Measurements from ENCODE around the gene C1orf21. TPM values are rescaled to one million over a fixed set of nuclear protein-coding genes. Genes with fewer than 3 reads are reported as not detected.

Gene C1orf21
- total RNA-seq, 6 experiments from 2014 or later = 4.3 to 29.2 (median 13.1) TPM

DNA sequence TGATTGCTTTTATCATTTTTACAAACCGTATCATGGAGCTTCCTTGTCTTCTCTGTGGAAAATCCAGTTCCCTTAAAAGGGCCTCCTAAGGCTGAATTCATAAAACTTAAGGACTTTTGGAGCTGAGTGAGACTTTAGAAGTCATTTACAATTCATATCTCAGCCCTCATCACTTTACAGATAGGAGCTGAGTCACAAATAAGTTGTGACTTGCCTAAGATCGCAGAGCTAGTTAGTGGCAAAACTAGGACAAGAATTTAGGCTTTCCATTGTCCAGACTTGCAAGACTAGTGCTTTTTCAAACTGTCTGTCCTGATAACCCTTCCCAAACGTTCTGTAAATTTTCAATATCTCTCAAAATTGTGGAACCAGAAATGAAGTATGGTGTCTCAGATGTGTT is 37.3 kb downstream of the C1orf21 start:
- H3K4me3 ChIP-seq = no peak overlapping the region
- H3K4me1 ChIP-seq = no peaks in the 10 kb centered on the region
- no peaks in the 10 kb centered on the region for H3K27me3 ChIP-seq
- no peak for DNase-seq
- TF ChIP-seq POLR2A (IDR thresholded peaks at IDR 0.05) = no peak
- TF ChIP-seq CTCF (IDR thresholded peaks at IDR 0.05) = no peak
- no peak overlapping the region for H3K27ac ChIP-seq
- no peaks in the 10 kb centered on the region for H3K36me3 ChIP-seq
- 64% methylated on average over 3 of the region's 3 CpGs for WGBS (ENCODE audit: insufficient coverage, low coverage, low lambda C conversion rate, missing lambda C conversion rate)
- intact Hi-C loops (cut with DNase I) = no loop called here
- H3K9me3 ChIP-seq = no peaks in the 10 kb centered on the region
- no peak for ATAC-seq

- intact Hi-C loops (cut with DNase I) = no loop called here
Measured at GRCh38 chr1:184424945-184425344, 38.1 kb downstream of the C1orf21 start.

GRCh38 chr1:184425449-184426277 is 38.8 kb downstream of the C1orf21 start:
- 72% methylated on average over 7 of the region's 7 CpGs for WGBS (ENCODE audit: insufficient coverage, low coverage, low lambda C conversion rate, missing lambda C conversion rate)
- H3K4me1 ChIP-seq = no peaks in the 10 kb centered on the region
- H3K27me3 ChIP-seq = no peaks in the 10 kb centered on the region
- DNase-seq (no peak), ATAC-seq (no peak)
- H3K9me3 ChIP-seq = no peaks in the 10 kb centered on the region
- no peak overlapping the region for H3K27ac ChIP-seq
- H3K4me3 ChIP-seq = no peak overlapping the region
- H3K36me3 ChIP-seq = no peaks in the 10 kb centered on the region
- TF ChIP-seq CTCF (IDR thresholded peaks at IDR 0.05) = no peak
- intact Hi-C loops (cut with DNase I) = no loop called here

More at GRCh38 chr1:184424945-184425344, 38.1 kb downstream of the C1orf21 start:
- Histone ChIP-seq H3K9me3 (no peaks in the 10 kb centered on the region), H3K4me3 (no peak overlapping the region), H3K36me3 (no peaks in the 10 kb centered on the region), H3K27me3 (no peaks in the 10 kb centered on the region), H3K27ac (no peak overlapping the region), H3K4me1 (no peaks in the 10 kb centered on the region)
- ATAC-seq = no peak
- no peak for TF ChIP-seq CTCF (IDR thresholded peaks at IDR 0.05)
- no peak for TF ChIP-seq POLR2A (IDR thresholded peaks at IDR 0.05)
- WGBS (ENCODE audit: insufficient coverage, low coverage, low lambda C conversion rate, missing lambda C conversion rate) = 69% methylated on average over 2 of the region's 2 CpGs
- DNase-seq = no peak

- WGBS (ENCODE audit: insufficient coverage, low coverage, low lambda C conversion rate, missing lambda C conversion rate) = 88% methylated on average over 5 of the region's 7 CpGs
Measured at GRCh38 chr1:184426278-184426674, 39.4 kb downstream of the C1orf21 start.

More at GRCh38 chr1:184426278-184426674, 39.4 kb downstream of the C1orf21 start:
- Histone ChIP-seq H3K27me3 (no peaks in the 10 kb centered on the region), H3K36me3 (no peaks in the 10 kb centered on the region), H3K4me3 (no peak overlapping the region), H3K27ac (no peak overlapping the region), H3K4me1 (no peaks in the 10 kb centered on the region), H3K9me3 (no peaks in the 10 kb centered on the region)
- no peak for DNase-seq
- no peak for ATAC-seq
- no peak for TF ChIP-seq CTCF (IDR thresholded peaks at IDR 0.05)
- TF ChIP-seq POLR2A (IDR thresholded peaks at IDR 0.05) = no peak
- intact Hi-C loops (cut with DNase I) = no loop called here
